AG09319 (cell line): ENCODE results near the gene RNF138.

Experiments
- DNase-seq: peaks from one replicate; pipeline ENCODE4 v3.0.0-alpha.2; 2010; ENCODE audit warnings: low read depth; ENCODE audit errors: extremely low read depth
- TF ChIP-seq, protein P1 (sequence below): IDR thresholded peaks from 2 replicates; pipeline ENCODE4 v1.5.1; 2011; ENCODE audit warnings: low read depth, mild to moderate bottlenecking, inconsistent platforms, low read length, moderate library complexity

The RNF138 gene, protein sequence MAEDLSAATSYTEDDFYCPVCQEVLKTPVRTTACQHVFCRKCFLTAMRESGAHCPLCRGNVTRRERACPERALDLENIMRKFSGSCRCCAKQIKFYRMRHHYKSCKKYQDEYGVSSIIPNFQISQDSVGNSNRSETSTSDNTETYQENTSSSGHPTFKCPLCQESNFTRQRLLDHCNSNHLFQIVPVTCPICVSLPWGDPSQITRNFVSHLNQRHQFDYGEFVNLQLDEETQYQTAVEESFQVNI

GRCh38 chr18:32091724-32092421 is at the start of gene RNF138:
Gene RNF138, plus strand, starts transcription at chr18:32091874. Its CDS starts 903 bp downstream, at chr18:32092777.
- peak; percentile 44 for DNase-seq
- TF ChIP-seq, protein P1, sequence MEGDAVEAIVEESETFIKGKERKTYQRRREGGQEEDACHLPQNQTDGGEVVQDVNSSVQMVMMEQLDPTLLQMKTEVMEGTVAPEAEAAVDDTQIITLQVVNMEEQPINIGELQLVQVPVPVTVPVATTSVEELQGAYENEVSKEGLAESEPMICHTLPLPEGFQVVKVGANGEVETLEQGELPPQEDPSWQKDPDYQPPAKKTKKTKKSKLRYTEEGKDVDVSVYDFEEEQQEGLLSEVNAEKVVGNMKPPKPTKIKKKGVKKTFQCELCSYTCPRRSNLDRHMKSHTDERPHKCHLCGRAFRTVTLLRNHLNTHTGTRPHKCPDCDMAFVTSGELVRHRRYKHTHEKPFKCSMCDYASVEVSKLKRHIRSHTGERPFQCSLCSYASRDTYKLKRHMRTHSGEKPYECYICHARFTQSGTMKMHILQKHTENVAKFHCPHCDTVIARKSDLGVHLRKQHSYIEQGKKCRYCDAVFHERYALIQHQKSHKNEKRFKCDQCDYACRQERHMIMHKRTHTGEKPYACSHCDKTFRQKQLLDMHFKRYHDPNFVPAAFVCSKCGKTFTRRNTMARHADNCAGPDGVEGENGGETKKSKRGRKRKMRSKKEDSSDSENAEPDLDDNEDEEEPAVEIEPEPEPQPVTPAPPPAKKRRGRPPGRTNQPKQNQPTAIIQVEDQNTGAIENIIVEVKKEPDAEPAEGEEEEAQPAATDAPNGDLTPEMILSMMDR, result no peak

- TF ChIP-seq, protein P1, result no peak
Measured at GRCh38 chr18:32042337-32042736, 49.3 kb upstream of the RNF138 start.

DNA sequence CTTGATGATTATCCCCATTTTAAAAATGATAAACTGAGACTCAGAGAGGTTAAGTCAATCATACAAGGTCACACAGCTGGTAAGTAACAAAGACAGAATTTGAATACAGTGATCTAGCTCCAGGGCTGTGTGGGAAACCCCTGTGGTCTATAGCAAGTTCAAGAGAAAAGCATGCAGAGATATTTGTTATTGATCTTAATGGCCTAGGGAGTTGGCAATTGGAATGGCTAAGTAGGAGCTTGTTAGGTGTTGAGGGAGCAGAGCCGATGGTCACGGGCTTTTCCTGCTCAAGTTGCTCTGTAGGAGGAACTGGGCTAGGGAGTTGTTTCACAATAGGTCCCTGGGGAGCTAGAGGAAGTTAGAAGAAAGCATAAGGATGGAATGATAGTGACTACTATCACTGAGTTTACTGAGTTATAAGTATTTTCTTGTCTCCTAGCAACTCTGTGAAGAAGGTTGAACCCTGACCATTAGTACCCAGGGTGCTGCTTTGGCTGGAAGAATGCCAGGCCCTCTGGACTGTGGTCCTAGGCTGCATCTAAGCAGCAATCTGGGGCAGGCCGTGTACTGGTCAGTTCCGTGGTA is 43.1 kb upstream of the RNF138 start:
- DNase-seq, result peak; percentile 12

More at GRCh38 chr18:32042337-32042736, 49.3 kb upstream of the RNF138 start:
- no peak for DNase-seq

DNA sequence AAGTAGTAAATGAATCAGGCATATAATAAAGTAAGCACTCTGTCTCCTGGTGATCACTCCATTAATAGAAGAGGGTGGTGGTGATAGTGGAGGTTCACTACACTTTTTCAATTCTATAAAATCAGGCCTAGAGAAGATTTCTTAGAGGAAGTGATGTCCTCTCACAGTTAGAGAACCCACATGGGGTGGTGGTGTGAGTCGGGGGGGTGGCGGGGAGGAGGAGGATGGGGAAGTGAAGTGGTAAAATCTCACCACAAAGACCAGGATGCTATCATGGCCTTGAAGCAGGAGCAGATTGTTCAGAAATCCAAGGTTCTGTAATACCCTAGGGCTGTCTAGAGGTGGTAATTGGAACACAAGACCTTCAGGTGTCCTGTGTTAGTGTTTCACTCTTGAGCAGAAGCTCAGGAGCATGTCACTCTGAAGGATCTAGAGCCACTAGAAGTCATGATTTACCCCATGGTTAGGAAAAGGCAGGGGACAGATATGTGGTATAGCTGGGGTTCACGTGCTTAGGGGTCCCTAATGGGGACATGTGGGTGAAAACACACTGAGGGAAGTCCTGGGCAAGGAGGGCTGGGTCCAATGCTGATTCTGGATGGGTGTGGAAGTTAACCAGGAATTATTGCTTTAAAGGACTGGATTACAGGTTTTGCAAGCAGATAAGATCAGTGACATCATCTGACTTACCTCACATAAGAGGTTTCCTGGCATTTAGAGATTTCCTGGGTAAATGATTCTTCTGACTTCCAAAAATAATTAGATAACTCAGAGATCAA is 42.1 kb upstream of the RNF138 start:
- no peak for DNase-seq
- TF ChIP-seq, protein P1, result no peak

More for the DNA sequence above, 43.1 kb upstream of the RNF138 start:
- TF ChIP-seq, protein P1, result no peak

DNA sequence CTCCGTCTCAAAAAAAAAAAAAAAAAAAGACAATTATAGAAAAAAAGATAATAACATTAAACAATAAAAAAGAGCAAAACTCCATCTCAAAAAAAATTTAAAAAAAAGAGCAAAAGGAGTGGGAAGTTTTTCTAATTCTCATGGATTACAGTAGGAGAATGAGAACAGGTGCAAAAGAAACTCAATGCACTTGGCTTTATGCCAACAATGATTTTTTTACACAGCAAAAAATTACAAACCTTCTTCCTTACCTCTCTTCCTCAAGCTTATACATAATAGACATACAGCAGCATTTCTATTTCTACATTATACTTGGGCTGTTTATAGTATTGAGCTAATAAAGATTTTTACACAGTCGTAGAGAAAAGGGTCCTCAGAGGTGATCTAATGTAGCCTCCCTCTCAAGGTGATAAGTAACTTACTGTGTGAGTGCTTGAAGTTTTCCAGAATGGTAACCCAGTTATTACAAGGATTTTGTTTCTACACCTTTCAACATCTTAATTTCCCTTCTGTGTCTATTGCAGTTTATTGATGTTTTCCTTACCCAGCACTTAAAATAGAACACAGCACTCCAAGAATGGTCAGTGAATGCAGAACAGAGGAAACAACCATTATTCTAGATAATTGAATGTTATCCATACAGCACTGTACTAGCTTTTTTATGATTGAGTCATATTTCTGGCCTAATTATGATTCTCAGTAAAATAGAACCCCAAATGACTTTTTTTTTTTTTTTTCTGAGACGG is 34.9 kb upstream of the RNF138 start:
- TF ChIP-seq, protein P1, result no peak
- no peak for DNase-seq

DNA sequence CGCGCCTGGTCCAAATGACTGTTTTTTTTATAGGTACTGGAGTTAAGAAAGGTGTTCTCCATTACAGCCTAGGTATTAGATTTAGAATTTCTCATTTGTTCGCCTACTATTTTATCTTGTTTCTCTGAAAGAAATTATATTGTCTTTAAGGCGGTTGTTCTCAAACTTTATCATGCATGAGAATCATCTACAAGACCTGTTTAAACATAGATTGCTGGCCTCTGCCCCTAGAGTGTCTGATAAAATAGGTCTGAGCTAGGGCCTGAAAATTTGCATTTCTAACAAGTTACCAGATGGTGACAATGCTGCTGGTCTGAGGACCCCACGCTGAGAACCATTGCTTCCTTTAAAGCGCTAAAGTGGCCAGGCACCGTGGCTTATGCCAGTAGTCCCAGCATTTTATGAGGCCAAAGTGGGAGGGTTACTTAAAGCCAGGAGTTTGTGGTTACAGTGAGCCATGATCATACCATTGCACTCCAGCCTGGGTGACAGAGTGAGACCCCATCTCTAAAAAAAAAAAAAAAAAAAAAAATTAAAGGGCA is 34.0 kb upstream of the RNF138 start:
- TF ChIP-seq, protein P1, result no peak
- no peak for DNase-seq
